ENCODE data around the gene TARS1. TPM values are rescaled to one million over a fixed set of nuclear protein-coding genes. Genes with fewer than 3 reads are reported as not detected.

The TARS1 gene
- total RNA-seq, 1 experiment from 2014 or later, result 417 TPM

DNA sequence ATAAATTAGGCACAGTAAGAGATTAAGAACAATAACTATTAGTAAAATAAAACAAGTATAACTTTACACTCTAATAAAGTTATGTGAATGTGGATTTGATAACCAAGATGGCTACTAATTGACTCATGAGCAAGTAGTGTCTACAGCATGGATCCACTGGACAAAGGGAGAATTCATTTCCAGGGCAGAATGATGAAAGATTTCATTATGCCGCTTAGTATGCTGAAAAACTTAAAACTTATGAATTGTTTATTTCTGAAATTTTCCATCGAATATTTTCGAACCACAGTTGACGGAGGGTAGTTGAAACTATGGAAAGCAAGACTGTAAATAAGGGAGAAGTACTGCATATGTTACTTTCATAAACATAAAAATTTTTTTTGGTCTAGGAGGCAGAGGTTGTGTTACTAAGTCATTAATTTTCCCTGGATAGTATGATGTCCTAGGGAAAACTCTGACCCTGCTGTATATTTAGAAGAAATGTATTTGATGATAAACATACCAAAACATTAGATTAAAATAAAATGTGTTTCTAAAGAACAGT, 24.9 kb upstream of the TARS1 start:
- Histone ChIP-seq H4K91ac (ENCODE audit: insufficient read length, low read depth, low read length) (no peak overlapping the region), H4K20me1 (ENCODE audit: control insufficient read depth, insufficient read depth, insufficient read length) (no peaks in the 10 kb centered on the region), H3K79me1 (ENCODE audit: insufficient read depth, low read depth, low read length, poor library complexity, severe bottlenecking) (no peaks in the 10 kb centered on the region), H3K4me2 (ENCODE audit: insufficient read depth, insufficient read length, low read length) (no peak overlapping the region), H3K79me2 (ENCODE audit: insufficient read depth, low read length) (no peaks in the 10 kb centered on the region), H3T11ph (ENCODE audit: low read length) (no peak overlapping the region), H3K56ac (ENCODE audit: insufficient read length, low read depth, low read length) (no peak overlapping the region), H3K23me2 (ENCODE audit: insufficient read length, low read depth, low read length, poor library complexity, severe bottlenecking) (no peaks in the 10 kb centered on the region), H3K27me3 (ENCODE audit: insufficient read depth, low read length) (no peaks in the 10 kb centered on the region), H2BK5ac (ENCODE audit: insufficient read length, low read length) (no peak overlapping the region), H3K9ac (ENCODE audit: extremely low read depth, insufficient read length, low read length) (no peak overlapping the region), H4K8ac (replicated peaks; ENCODE audit: insufficient read length, low read depth, low read length) (no peak overlapping the region), H3K4me1 (ENCODE audit: insufficient read depth, low read length) (no peaks in the 10 kb centered on the region), H2BK20ac (ENCODE audit: low read depth, low read length, poor library complexity, severe bottlenecking) (no peak overlapping the region), H3K18ac (ENCODE audit: insufficient read length, low read depth, low read length) (no peak overlapping the region), H2BK120ac (ENCODE audit: low read depth, low read length, poor library complexity, severe bottlenecking) (no peak overlapping the region), H2AFZ (ENCODE audit: low read length) (no peak overlapping the region), H3K4ac (ENCODE audit: low read depth, low read length) (no peak overlapping the region), H2BK15ac (ENCODE audit: low read depth, low read length) (no peak overlapping the region), H3K14ac (ENCODE audit: insufficient read depth, low read length) (no peak overlapping the region), H3K23ac (ENCODE audit: insufficient read length, low read depth, low read length) (no peak overlapping the region), H2AK5ac (ENCODE audit: insufficient read length, low read length) (no peak overlapping the region), H2BK12ac (ENCODE audit: insufficient read length, low read depth, low read length) (no peak overlapping the region), H4K5ac (ENCODE audit: insufficient read length, low read depth, low read length) (no peak overlapping the region), H3K27ac (ENCODE audit: insufficient read length, low read depth, low read length) (no peak overlapping the region), H3K9me3 (ENCODE audit: control insufficient read depth, low read depth, low read length) (no peaks in the 10 kb centered on the region)
- no peaks in the 10 kb centered on the region for H3K36me3 Mint-ChIP-seq (ENCODE audit: insufficient read depth in 1 of 3, low read depth in 3 of 3)
- no peak for DNase-seq
- H3K9me3 Mint-ChIP-seq, result peaks cover 0 to 2% of the 10 kb centered on the region in 2 experiments; a peak in 2 of 5 replicates
- H3K27me3 Mint-ChIP-seq (ENCODE audit: low read depth), result no peaks in the 10 kb centered on the region; the same call in 1 of the 2 replicates
- TF ChIP-seq, protein P1, sequence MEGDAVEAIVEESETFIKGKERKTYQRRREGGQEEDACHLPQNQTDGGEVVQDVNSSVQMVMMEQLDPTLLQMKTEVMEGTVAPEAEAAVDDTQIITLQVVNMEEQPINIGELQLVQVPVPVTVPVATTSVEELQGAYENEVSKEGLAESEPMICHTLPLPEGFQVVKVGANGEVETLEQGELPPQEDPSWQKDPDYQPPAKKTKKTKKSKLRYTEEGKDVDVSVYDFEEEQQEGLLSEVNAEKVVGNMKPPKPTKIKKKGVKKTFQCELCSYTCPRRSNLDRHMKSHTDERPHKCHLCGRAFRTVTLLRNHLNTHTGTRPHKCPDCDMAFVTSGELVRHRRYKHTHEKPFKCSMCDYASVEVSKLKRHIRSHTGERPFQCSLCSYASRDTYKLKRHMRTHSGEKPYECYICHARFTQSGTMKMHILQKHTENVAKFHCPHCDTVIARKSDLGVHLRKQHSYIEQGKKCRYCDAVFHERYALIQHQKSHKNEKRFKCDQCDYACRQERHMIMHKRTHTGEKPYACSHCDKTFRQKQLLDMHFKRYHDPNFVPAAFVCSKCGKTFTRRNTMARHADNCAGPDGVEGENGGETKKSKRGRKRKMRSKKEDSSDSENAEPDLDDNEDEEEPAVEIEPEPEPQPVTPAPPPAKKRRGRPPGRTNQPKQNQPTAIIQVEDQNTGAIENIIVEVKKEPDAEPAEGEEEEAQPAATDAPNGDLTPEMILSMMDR (conservative IDR thresholded peaks at IDR 0.05), result no peak
- no peaks in the 10 kb centered on the region for H3K4me1 Mint-ChIP-seq
- no CpG with 5 or more reads among the region's 4 CpGs for WGBS (ENCODE audit: extremely low coverage, insufficient read length, low lambda C conversion rate)
- no peak overlapping the region for H3K27ac Mint-ChIP-seq
- no peak overlapping the region for H3K4me3 Mint-ChIP-seq
